Measurements from ENCODE around the gene MSN.

The MSN gene

DNA sequence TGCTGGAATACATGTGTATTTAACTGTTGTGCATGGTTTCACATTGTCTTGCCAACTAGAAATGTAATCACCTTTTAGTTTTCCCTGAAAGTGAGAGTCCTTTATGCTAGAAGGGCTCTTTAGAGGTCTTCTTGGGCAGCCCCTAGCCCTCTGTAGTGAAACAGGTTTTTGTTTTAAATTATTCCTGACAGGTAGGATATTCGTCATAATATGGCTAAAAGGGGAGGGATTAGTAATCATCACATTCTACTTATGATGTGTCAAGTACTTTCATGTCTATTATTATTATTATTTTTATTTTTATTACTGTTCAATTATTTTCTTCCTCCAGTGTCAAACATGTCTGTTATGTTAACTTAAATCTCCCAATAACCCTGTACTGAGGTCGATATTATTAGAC is 35.5 kb downstream of the MSN start:
- Histone ChIP-seq H3K4me2 (ENCODE audit: insufficient read depth, low read length, poor library complexity, severe bottlenecking) (no peak overlapping the region), H2BK5ac (ENCODE audit: low read length) (no peak overlapping the region), H3K27me3 (ENCODE audit: control insufficient read depth in 3 of 3, insufficient read depth in 3 of 3, low read depth in 1 of 3, low read length in 3 of 3) (no peaks in the 10 kb centered on the region), H4K91ac (ENCODE audit: low read depth, low read length, poor library complexity) (no peak overlapping the region), H2AFZ (ENCODE audit: low read length) (no peak overlapping the region), H2BK15ac (ENCODE audit: low read length) (no peak overlapping the region), H3K9me3 (replicated peaks in 1 of 2; ENCODE audit: control insufficient read depth in 2 of 2, insufficient read depth in 1 of 2, low read depth in 1 of 2, low read length in 2 of 2) (no peaks in the 10 kb centered on the region), H2BK120ac (ENCODE audit: low read depth, low read length) (no peak overlapping the region), H3K27ac (replicated peaks; ENCODE audit: low read length) (no peak overlapping the region), H3K79me1 (ENCODE audit: low read depth, low read length) (peaks cover 2% of the 10 kb centered on the region), H3K4ac (ENCODE audit: low read length) (no peak overlapping the region), H2AK5ac (ENCODE audit: low read depth, low read length) (no peak overlapping the region), H3K9ac (ENCODE audit: low read depth, low read length, poor library complexity) (no peak overlapping the region), H3K14ac (ENCODE audit: low read length) (no peak overlapping the region), H3K36me3 (replicated peaks in 1 of 2; ENCODE audit: control insufficient read depth in 2 of 2, insufficient read depth in 2 of 2, low read length in 2 of 2) (peaks cover 0 to 3% of the 10 kb centered on the region in 2 donors), H3K4me1 (ENCODE audit: control insufficient read depth in 2 of 2, insufficient read depth in 1 of 2, low read depth in 1 of 2, low read length in 2 of 2) (peaks cover 0 to 8% of the 10 kb centered on the region in 2 donors), H3K18ac (ENCODE audit: low read length) (no peak overlapping the region), H3K4me3 (ENCODE audit: low read length in 2 of 2) (no peak overlapping the region), H3K23ac (ENCODE audit: low read depth, low read length, poor library complexity) (no peak overlapping the region), H4K8ac (ENCODE audit: low read depth, low read length) (no peak overlapping the region), H2BK12ac (ENCODE audit: low read length) (no peak overlapping the region)
- DNase-seq (ENCODE audit: low spot score): no peak
- WGBS, 2 donors (ENCODE audit: extremely low coverage in 2 of 2, insufficient read length in 2 of 2, insufficient replicate concordance in 1 of 2): no CpG with 5 or more reads among the region's 2 CpGs

DNA sequence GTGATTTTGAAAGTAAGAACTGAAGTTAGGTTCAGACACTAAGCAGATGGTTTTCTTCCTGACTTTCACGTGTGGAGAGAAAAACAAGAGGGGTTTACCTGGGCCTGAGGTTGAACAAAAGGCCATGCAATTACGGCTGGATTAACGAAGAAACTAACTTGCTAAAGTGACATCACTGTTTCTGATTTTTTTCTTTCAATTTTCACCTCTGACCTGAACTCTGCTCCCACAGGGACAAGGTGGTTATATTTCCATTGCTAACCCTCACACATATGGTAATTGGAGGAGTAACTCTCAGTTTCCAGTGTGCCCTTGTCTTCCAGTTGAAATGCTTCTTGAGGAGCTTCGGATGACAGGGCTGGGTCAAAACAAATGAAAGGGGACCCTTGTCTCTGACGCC is 38.0 kb downstream of the MSN start:
- no peak overlapping the region for H3K4me3 ChIP-seq (ENCODE audit: low read length in 2 of 2)
- H3K27ac ChIP-seq (replicated peaks; ENCODE audit: low read length): no peak overlapping the region
- no peaks in the 10 kb centered on the region for H3K9me3 ChIP-seq (replicated peaks in 1 of 2; ENCODE audit: control insufficient read depth in 2 of 2, insufficient read depth in 1 of 2, low read depth in 1 of 2, low read length in 2 of 2)
- no peak overlapping the region for H4K91ac ChIP-seq (ENCODE audit: low read depth, low read length, poor library complexity)
- H3K4me1 ChIP-seq (ENCODE audit: control insufficient read depth in 2 of 2, insufficient read depth in 1 of 2, low read depth in 1 of 2, low read length in 2 of 2): peaks cover 0 to 8% of the 10 kb centered on the region in 2 donors
- H2BK5ac ChIP-seq (ENCODE audit: low read length): no peak overlapping the region
- no peak overlapping the region for H3K18ac ChIP-seq (ENCODE audit: low read length)
- no peak overlapping the region for H2BK120ac ChIP-seq (ENCODE audit: low read depth, low read length)
- no peak overlapping the region for H2BK12ac ChIP-seq (ENCODE audit: low read length)
- no peak overlapping the region for H3K9ac ChIP-seq (ENCODE audit: low read depth, low read length, poor library complexity)
- no peak overlapping the region for H2AFZ ChIP-seq (ENCODE audit: low read length)
- no peak overlapping the region for H3K14ac ChIP-seq (ENCODE audit: low read length)
- H2AK5ac ChIP-seq (ENCODE audit: low read depth, low read length): no peak overlapping the region
- no peak overlapping the region for H3K23ac ChIP-seq (ENCODE audit: low read depth, low read length, poor library complexity)
- no peak overlapping the region for H4K8ac ChIP-seq (ENCODE audit: low read depth, low read length)
- no peak for DNase-seq (ENCODE audit: low spot score)
- peaks cover 4% of the 10 kb centered on the region for H3K79me1 ChIP-seq (ENCODE audit: low read depth, low read length)
- H3K4me2 ChIP-seq (ENCODE audit: insufficient read depth, low read length, poor library complexity, severe bottlenecking): no peak overlapping the region
- H3K27me3 ChIP-seq (ENCODE audit: control insufficient read depth in 3 of 3, insufficient read depth in 3 of 3, low read depth in 1 of 3, low read length in 3 of 3): no peaks in the 10 kb centered on the region
- no CpG with 5 or more reads among the region's 5 CpGs for WGBS, 2 donors (ENCODE audit: extremely low coverage in 2 of 2, insufficient read length in 2 of 2, insufficient replicate concordance in 1 of 2)
- no peak overlapping the region for H2BK15ac ChIP-seq (ENCODE audit: low read length)
- no peak overlapping the region for H3K4ac ChIP-seq (ENCODE audit: low read length)
- H3K36me3 ChIP-seq (replicated peaks in 1 of 2; ENCODE audit: control insufficient read depth in 2 of 2, insufficient read depth in 2 of 2, low read length in 2 of 2): peaks cover 0 to 3% of the 10 kb centered on the region in 2 donors

DNA sequence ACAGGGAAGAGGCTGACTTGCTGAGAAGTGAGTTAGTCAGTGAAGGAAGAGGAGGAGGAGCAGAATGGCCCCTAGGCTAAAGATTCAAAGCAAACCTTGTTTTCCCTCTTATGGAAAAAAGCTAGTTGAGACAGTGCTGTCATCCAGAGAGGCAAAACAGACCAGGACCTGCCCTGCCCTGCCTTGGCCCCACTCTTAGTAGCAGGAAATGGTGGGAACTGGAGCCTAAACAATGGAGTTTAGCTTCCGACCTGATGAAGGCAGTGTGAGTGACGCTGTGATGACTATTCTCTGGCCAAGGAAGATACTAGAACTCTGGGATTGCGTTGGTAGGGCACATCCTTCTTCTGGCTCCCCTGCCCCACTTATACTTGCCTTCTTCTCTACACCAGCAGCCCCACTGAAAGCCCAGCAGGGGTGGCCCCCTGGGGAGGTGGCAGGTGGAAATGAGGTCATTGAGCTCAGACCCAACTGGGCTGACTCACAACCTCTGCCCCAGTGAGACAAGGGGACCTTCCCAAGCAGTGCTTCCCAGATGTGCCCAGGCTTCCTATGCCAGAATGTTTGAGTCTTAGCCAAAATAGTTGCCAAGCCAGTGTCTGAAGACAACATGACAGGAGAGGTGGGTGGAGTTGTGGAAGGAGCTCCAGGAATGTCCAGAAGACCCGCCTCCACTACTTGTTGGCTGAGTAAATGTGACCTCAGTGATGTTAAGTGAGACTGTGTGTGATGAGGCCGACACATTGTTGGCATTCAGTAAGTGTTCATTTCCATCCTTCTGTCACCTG is 38.8 kb downstream of the MSN start:
- no peak overlapping the region for H2BK15ac ChIP-seq (ENCODE audit: low read length)
- H2BK12ac ChIP-seq (ENCODE audit: low read length): no peak overlapping the region
- no peak overlapping the region for H2BK5ac ChIP-seq (ENCODE audit: low read length)
- H2AK5ac ChIP-seq (ENCODE audit: low read depth, low read length): no peak overlapping the region
- no peak for DNase-seq (ENCODE audit: low spot score)
- no peak overlapping the region for H4K8ac ChIP-seq (ENCODE audit: low read depth, low read length)
- H3K14ac ChIP-seq (ENCODE audit: low read length): no peak overlapping the region
- H3K18ac ChIP-seq (ENCODE audit: low read length): no peak overlapping the region
- H3K27ac ChIP-seq (replicated peaks; ENCODE audit: low read length): no peak overlapping the region
- no peaks in the 10 kb centered on the region for H3K9me3 ChIP-seq (replicated peaks in 1 of 2; ENCODE audit: control insufficient read depth in 2 of 2, insufficient read depth in 1 of 2, low read depth in 1 of 2, low read length in 2 of 2)
- no peak overlapping the region for H3K4me3 ChIP-seq (ENCODE audit: low read length in 2 of 2)
- no peaks in the 10 kb centered on the region for H3K27me3 ChIP-seq (ENCODE audit: control insufficient read depth in 3 of 3, insufficient read depth in 3 of 3, low read depth in 1 of 3, low read length in 3 of 3)
- H3K4me2 ChIP-seq (ENCODE audit: insufficient read depth, low read length, poor library complexity, severe bottlenecking): no peak overlapping the region
- no peak overlapping the region for H3K9ac ChIP-seq (ENCODE audit: low read depth, low read length, poor library complexity)
- peaks cover 0 to 8% of the 10 kb centered on the region in 2 donors for H3K4me1 ChIP-seq (ENCODE audit: control insufficient read depth in 2 of 2, insufficient read depth in 1 of 2, low read depth in 1 of 2, low read length in 2 of 2)
- no peak overlapping the region for H2AFZ ChIP-seq (ENCODE audit: low read length)
- H3K23ac ChIP-seq (ENCODE audit: low read depth, low read length, poor library complexity): no peak overlapping the region
- H2BK120ac ChIP-seq (ENCODE audit: low read depth, low read length): no peak overlapping the region
- no peak overlapping the region for H3K4ac ChIP-seq (ENCODE audit: low read length)
- peaks cover 0 to 3% of the 10 kb centered on the region in 2 donors for H3K36me3 ChIP-seq (replicated peaks in 1 of 2; ENCODE audit: control insufficient read depth in 2 of 2, insufficient read depth in 2 of 2, low read length in 2 of 2)
- H3K79me1 ChIP-seq (ENCODE audit: low read depth, low read length): peaks cover 4% of the 10 kb centered on the region
- no peak overlapping the region for H4K91ac ChIP-seq (ENCODE audit: low read depth, low read length, poor library complexity)
- WGBS, 2 donors (ENCODE audit: extremely low coverage in 2 of 2, insufficient read length in 2 of 2, insufficient replicate concordance in 1 of 2): no CpG with 5 or more reads among the region's 5 CpGs

DNA sequence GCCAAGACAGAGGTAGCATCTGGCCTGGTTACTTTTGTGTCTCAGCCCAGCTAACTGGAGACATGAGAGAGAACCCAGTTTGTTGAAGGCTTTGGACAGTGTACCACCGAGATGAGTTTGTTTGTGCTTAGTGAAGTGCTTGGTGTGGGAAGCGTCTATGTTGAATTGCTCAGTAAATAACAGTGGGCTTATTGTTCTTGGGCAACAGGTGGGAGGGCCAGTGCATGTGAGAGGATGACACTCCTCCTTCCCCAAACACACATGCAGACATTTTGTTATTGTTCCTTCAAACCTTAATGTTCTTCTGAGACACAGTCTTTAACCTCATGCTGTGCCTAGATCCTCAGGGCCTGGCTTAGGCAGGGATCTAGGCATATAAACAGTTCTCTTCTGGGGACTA is 39.7 kb downstream of the MSN start:
- Histone ChIP-seq H2BK120ac (ENCODE audit: low read depth, low read length) (no peak overlapping the region), H3K27ac (replicated peaks; ENCODE audit: low read length) (no peak overlapping the region), H3K27me3 (ENCODE audit: control insufficient read depth in 3 of 3, insufficient read depth in 3 of 3, low read depth in 1 of 3, low read length in 3 of 3) (no peaks in the 10 kb centered on the region), H3K18ac (ENCODE audit: low read length) (no peak overlapping the region), H3K4me2 (ENCODE audit: insufficient read depth, low read length, poor library complexity, severe bottlenecking) (no peak overlapping the region), H2BK5ac (ENCODE audit: low read length) (no peak overlapping the region), H3K36me3 (replicated peaks in 1 of 2; ENCODE audit: control insufficient read depth in 2 of 2, insufficient read depth in 2 of 2, low read length in 2 of 2) (no peaks in the 10 kb centered on the region), H3K9ac (ENCODE audit: low read depth, low read length, poor library complexity) (no peak overlapping the region), H3K4me3 (ENCODE audit: low read length in 2 of 2) (no peak overlapping the region), H3K14ac (ENCODE audit: low read length) (no peak overlapping the region), H3K4me1 (ENCODE audit: control insufficient read depth in 2 of 2, insufficient read depth in 1 of 2, low read depth in 1 of 2, low read length in 2 of 2) (peaks cover 0 to 8% of the 10 kb centered on the region in 2 donors), H2BK15ac (ENCODE audit: low read length) (no peak overlapping the region), H4K8ac (ENCODE audit: low read depth, low read length) (no peak overlapping the region), H2AFZ (ENCODE audit: low read length) (no peak overlapping the region), H4K91ac (ENCODE audit: low read depth, low read length, poor library complexity) (no peak overlapping the region), H2AK5ac (ENCODE audit: low read depth, low read length) (no peak overlapping the region), H3K9me3 (replicated peaks in 1 of 2; ENCODE audit: control insufficient read depth in 2 of 2, insufficient read depth in 1 of 2, low read depth in 1 of 2, low read length in 2 of 2) (no peaks in the 10 kb centered on the region), H3K79me1 (ENCODE audit: low read depth, low read length) (peaks cover 4% of the 10 kb centered on the region), H3K4ac (ENCODE audit: low read length) (no peak overlapping the region), H2BK12ac (ENCODE audit: low read length) (no peak overlapping the region), H3K23ac (ENCODE audit: low read depth, low read length, poor library complexity) (no peak overlapping the region)
- no CpG with 5 or more reads among the region's 2 CpGs for WGBS, 2 donors (ENCODE audit: extremely low coverage in 2 of 2, insufficient read length in 2 of 2, insufficient replicate concordance in 1 of 2)
- no peak for DNase-seq (ENCODE audit: low spot score)

All from neuronal stem cell (in vitro differentiated cells).